Activated CD8-positive, alpha-beta memory T cell treated with anti-CD3 and anti-CD28 coated beads for 1 hour (primary cell): ENCODE results near the gene GDF15.
"Not testable (repeated sequence)": the region's sequence is repeated elsewhere in the genome, so short reads cannot be mapped to it uniquely, and the experiment has no call there.

ENCODE experiments used
- DNase-seq, 2 donors: peaks; one replicate each; pipeline ENCODE4 v3.0.0-alpha.2; 2020; ENCODE audit warnings: low read depth in 1 of 2; ENCODE audit errors: extremely low read depth in 1 of 2

Gene GDF15

DNA sequence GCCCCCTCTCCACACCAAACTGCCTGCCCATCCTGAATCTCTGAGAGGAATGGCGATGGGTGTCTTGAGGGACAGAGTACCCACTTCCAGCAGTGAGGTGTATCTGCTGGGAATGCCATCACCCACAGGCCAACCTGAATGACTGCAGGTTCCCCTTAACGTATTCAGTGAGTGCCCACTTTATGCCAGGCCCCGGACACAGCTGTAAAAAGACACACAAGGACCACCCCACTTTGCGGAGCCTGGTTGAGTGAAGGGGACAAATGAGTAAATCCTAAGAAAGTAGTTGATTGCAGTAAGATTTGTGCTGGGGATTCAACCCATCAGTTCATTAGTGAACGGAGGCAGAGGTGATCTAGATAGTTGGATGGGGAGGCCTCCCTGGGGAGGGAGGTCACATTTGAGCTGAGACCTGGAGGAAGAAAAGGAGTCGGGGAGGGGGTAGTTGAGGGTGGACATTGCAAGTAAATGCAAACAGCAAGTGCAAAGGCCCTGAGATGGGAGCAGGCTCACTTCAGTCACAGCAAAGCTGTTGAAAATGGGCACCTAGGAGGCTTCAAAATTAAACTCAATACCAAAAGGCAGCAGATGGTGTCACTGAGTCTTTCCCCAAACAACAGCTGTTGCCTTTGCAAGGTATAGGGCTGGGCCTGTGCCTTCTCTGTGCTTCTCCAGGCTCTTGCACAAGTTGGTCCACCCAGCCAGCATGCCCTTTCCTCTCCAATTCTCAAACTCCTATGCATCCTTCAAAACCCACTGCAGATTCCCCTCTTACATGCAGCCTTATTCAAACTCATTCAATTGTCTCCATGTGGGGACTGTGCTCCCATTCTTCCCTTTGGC, 4.3 kb downstream of the GDF15 start:
- no peak for DNase-seq

- no peak for DNase-seq
Measured at GRCh38 chr19:18391509-18392075, 5.6 kb downstream of the GDF15 start.

DNA sequence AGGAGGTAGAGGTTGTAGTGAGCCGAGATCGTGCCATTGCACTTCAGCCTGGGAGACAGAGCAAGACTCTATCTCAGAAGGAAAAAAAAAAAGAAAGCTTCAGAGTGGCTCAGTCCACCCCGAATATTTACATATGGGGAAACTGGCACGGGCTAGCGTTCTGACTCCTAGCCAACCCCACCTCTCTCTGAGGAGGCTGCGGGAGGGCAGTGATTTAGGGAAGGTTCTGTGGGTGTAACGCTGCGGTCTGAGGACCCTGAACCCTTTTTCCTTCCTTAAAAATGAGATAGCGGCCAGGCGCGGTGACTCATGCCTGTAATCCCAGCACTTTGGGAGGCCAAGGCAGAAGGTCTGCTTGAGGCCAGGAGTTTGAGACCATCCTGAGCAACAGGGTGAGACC, 6.5 kb downstream of the GDF15 start:
- no peak for DNase-seq

- DNase-seq: no peak
Measured at GRCh38 chr19:18392926-18393325, 7.0 kb downstream of the GDF15 start.

GRCh38 chr19:18393836-18394235, 7.9 kb downstream of the GDF15 start:
- no peak for DNase-seq

- no peak for DNase-seq
Measured at GRCh38 chr19:18396471-18397241, 10.7 kb downstream of the GDF15 start.

- no peak for DNase-seq
Measured at GRCh38 chr19:18397242-18398202, 11.6 kb downstream of the GDF15 start, which contains the start of gene LRRC25. Gene LRRC25 (minus strand): TSS chr19:18397622. CDS start chr19:18396963, 659 bp downstream.

DNA sequence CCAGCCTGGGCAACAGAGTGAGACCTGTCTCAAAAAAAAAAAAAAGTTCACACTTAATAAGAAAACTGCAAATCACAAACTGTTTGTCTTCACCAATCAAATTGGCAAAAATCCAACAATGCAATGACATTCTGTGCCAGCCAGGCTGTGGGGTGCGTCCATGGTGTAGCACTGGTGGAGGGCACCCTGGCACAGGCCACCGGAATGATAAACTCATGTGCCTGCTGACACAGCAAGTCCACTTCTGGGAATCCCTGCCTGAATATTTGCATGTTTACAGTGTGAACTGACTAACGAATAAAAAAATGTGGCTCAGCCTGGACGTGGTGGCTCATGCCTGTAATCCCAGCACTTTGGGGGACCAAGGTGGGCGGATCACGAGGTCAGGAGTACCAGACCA, 13.1 kb downstream of the GDF15 start:
- DNase-seq: no peak

DNA sequence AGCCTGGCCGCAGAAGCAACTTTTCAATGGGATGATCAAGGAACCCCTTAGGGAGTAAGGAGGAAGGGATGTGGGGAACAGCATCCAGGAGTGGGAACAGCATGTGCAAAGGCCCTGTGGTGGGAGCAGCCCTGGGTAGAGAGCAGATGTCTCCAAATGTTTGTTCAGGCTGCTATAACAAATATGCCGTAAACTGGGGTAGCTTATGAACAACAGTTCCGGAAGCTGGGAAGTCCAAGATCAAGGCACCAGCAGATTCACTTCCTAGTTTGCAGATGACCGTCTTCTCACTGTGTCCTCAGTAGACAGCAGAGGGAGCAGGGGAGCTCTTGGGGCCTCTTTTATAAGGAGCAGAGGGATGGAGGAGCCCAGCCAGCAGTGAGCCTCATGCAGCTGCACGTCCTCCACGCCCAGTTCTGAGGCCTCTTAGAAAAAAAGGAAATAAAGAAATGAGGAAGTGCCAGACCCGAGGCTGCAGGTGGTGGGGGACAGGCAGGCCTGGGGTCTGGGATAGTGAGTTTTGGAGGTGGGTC, 15.7 kb downstream of the GDF15 start:
- DNase-seq: no peak

- DNase-seq: not testable (repeated sequence)
Measured at GRCh38 chr19:18402455-18403248, 16.7 kb downstream of the GDF15 start.

- DNase-seq: not testable (repeated sequence)
Measured at GRCh38 chr19:18405754-18406153, 19.8 kb downstream of the GDF15 start.

DNA sequence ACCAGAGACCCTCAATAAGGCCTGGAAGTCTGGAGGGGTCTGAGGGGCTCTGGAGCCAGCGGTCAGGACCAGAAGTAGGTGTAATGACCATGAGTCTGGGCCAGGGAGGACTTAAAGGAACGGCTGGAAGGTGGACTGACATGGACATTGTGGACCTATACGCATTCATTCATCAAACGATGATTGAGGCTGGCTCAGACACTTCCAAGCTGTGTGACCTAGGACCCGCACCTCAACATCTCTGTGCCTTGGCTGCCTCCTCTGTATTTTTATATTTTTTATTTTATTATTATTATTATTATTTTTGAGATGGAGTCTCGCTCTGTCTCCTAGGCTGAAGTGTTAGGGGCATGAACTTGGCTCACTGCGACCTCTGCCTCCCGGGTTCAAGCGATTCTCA, 20.8 kb downstream of the GDF15 start:
- no peak for DNase-seq

DNA sequence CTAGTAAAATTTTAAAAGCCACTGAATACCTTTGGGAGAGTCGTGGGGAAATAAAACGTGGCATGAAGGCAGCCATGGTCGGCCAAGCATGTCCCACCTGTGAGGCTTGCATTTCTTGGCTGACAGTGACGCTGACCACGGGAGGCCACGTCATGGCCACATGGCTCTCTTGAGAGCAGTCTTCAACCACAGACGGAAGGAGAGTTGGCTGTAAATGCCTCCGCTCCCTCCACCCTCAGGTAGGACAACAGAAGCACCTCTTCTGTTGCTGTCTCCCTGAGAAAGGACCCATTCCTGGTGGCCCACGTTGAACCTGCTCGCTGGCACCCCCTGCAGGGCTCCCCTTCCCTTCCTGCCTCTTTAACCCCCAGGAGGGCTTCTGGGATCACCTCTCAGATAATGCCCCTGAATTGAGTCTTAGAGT, 22.1 kb downstream of the GDF15 start:
- DNase-seq: no peak

- DNase-seq: no peak
Measured at GRCh38 chr19:18412610-18413239, 26.8 kb downstream of the GDF15 start.

DNA sequence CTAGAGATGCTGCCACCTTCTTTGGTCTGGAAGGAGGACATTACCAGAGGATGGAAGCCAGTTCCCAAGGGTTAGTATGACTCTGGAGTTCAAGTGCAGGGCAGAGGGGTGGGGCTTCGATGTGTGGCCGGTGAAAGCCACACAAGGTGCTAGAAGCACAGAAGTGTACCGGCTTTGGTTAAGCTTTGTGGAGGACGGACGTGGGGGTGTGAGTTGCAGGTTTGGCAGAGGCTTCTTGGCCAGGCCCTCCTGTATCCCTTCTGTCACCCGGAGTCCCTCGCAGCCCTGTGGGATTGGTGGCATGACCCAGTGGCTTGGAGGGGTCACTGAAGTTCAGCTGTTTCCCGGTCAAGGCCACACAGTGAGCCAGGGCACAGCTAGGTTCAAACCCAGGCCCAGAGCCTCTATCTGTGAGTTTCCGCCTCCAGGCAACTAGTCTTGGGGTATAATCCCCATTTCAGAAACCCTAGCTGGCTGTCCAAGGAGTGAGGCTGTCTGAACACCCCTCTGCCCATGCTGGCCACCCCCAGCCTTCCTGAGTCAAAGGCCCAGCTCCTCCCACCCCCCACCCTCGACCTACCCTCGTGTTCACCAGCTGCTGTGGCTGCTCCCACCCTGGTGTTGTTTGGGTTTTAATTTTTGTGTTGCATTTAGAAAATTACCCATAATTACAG, 28.7 kb downstream of the GDF15 start:
- no peak for DNase-seq

DNA sequence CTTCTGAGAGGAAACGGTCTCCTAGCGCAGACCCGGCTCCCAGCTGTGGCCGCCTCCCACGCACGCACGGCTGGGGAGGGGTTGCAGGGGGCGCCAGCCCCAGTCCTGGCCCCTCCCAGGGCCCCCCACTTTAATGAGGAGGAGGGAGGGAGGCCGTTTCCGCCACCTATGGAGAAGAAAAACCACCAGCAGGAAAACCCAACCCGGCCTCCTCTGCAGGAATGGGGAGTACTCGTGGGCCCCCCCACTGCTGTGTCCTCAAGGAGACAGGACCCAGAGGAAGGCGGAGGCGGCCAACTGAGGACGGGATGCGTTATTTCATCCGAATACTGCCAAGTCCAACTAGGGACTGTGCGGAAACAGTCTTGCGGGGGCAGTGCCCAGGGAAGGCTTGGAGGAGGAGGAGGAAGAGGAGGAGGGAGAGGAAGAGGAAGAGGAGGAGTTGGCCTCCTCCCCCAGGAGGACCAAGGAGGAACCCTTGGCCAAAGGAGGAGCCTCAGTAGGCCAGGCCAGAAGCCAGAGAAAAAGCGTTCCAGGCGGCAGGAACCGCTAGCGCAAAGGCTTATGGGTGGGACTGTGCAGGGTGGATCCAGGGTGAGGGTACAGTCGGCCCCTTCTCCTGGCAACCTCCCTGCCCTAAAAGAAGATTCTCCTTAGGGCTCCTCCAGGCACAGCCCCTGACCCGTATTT, 29.4 kb downstream of the GDF15 start:
- DNase-seq: no peak

- no peak for DNase-seq
Measured at GRCh38 chr19:18416778-18417249, 30.9 kb downstream of the GDF15 start.
